ENCODE data around the gene TENT4B. TPM values are rescaled to one million over a fixed set of nuclear protein-coding genes. Genes with fewer than 3 reads are reported as not detected.

Gene TENT4B
- total RNA-seq, 1 experiment from 2014 or later, result 11.4 TPM

DNA sequence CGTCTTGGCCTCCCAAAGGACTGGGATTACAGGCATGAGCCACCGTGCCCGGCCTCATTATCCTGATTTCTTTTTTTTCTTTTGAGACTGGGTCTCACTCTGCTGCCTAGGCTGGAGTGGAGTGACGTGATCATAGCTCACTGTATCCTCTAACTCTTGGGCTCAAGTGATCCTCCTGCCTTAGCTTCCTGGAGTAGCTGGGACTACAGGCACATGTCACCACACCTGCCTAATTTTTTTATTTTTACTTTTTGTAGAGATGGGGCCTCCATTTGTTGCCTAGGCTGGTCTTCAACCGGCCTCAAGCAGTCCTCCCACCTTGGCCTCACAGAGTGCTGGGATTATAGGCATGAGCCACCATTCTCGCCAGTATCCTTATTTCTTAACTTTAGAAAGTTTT is 3.5 kb downstream of the TENT4B start:
- Histone ChIP-seq H3K4me1 (replicated peaks; ENCODE audit: insufficient read depth) (peaks cover 20% of the 10 kb centered on the region), H4K20me1 (ENCODE audit: insufficient read depth) (peaks cover 22% of the 10 kb centered on the region), H3K27ac (no peak overlapping the region), H3K36me3 (ENCODE audit: low read depth) (no peaks in the 10 kb centered on the region), H3K27me3 (ENCODE audit: insufficient read depth, low read depth) (no peaks in the 10 kb centered on the region), H3K4me3 (no peak overlapping the region), H3F3A (ENCODE audit: insufficient read depth, low read depth) (no peaks in the 10 kb centered on the region; the same call in 1 of the 2 replicates), H2AFZ (no peak overlapping the region), H3K9me3 (ENCODE audit: insufficient read depth, low read depth) (no peaks in the 10 kb centered on the region), H3K9me2 (ENCODE audit: insufficient read depth) (no peaks in the 10 kb centered on the region), H3K4me2 (0 out of 2 replicates have a peak overlapping the region, but pooled peaks have one; percentile 8), H3K79me2 (ENCODE audit: low read depth) (peaks cover 78% of the 10 kb centered on the region)
- TF ChIP-seq EZH2 (IDR thresholded peaks at IDR 0.05; ENCODE audit: low read depth), result no peak
- TF ChIP-seq, protein P1, sequence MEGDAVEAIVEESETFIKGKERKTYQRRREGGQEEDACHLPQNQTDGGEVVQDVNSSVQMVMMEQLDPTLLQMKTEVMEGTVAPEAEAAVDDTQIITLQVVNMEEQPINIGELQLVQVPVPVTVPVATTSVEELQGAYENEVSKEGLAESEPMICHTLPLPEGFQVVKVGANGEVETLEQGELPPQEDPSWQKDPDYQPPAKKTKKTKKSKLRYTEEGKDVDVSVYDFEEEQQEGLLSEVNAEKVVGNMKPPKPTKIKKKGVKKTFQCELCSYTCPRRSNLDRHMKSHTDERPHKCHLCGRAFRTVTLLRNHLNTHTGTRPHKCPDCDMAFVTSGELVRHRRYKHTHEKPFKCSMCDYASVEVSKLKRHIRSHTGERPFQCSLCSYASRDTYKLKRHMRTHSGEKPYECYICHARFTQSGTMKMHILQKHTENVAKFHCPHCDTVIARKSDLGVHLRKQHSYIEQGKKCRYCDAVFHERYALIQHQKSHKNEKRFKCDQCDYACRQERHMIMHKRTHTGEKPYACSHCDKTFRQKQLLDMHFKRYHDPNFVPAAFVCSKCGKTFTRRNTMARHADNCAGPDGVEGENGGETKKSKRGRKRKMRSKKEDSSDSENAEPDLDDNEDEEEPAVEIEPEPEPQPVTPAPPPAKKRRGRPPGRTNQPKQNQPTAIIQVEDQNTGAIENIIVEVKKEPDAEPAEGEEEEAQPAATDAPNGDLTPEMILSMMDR (conservative IDR thresholded peaks at IDR 0.05), result no peak
- intact Hi-C loops (cut with micrococcal nuclease; ENCODE audit: unreplicated experiment), result no loop called here
- ChIA-PET CTCF (interaction anchor here (0.7 kb wide), 1 partner anchor 204 kb away, joined by 3 read pairs; no protein-coding TSS in a partner anchor), POLR2A (ENCODE audit: unreplicated experiment) (interaction anchor here (0.5 kb wide), 1 partner anchor 585 kb away, joined by 5 read pairs; the partner anchor contains the start of gene CYLD)
- no TSS peak for BruUV-seq (replicated peaks)
- no peak for DNase-seq

DNA sequence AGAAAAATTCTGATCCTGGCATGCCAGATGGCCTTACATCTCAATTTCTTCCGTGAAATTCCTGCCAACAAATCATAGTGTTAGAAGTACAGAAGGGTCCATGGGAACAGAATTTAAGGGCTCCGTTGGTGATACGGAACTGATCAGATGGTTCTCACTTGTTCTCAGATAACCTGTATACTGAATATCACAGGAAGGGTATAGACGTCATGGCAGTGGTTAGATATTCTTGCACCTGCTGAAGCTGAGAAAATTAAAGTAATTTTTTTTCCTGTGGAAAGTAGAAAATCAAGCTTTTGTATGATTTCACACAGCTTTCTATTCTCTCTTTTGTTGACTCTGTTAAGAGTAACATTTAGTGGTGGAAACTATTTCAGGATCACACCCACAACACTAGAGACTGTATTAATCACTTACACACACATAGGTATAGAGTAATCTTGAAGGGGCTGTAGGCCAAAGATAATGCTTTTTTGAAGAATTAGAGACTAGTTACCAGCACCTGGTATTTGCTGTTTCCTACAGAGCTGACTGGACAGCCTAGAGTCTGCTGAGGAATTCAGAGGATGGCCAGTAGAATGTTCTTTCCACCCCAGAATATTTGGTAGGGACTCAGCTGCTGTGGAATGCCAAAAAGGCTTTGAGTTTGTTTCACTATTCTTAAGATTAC is 7.5 kb downstream of the TENT4B start:
- DNase-seq, result no peak
- Histone ChIP-seq H3K36me3 (ENCODE audit: low read depth) (0 out of 2 replicates have a peak, but pooled peaks cover 6% of the 10 kb centered on the region), H4K20me1 (ENCODE audit: insufficient read depth) (peaks cover 10% of the 10 kb centered on the region), H3K9me3 (ENCODE audit: insufficient read depth, low read depth) (no peaks in the 10 kb centered on the region), H2AFZ (no peak overlapping the region), H3K4me1 (replicated peaks; ENCODE audit: insufficient read depth) (peaks cover 6% of the 10 kb centered on the region), H3K27ac (no peak overlapping the region), H3K9me2 (ENCODE audit: insufficient read depth) (no peaks in the 10 kb centered on the region), H3K27me3 (ENCODE audit: insufficient read depth, low read depth) (no peaks in the 10 kb centered on the region), H3F3A (ENCODE audit: insufficient read depth, low read depth) (no peaks in the 10 kb centered on the region; the same call in 1 of the 2 replicates), H3K4me2 (no peak overlapping the region), H3K4me3 (no peak overlapping the region), H3K79me2 (ENCODE audit: low read depth) (peaks cover 92% of the 10 kb centered on the region)
- BruUV-seq (replicated peaks), result no TSS peak
- no peak for TF ChIP-seq EZH2 (IDR thresholded peaks at IDR 0.05; ENCODE audit: low read depth)
- TF ChIP-seq, protein P1 (conservative IDR thresholded peaks at IDR 0.05), result no peak
- intact Hi-C loops (cut with micrococcal nuclease; ENCODE audit: unreplicated experiment), result no loop called here
- ChIA-PET POLR2A (ENCODE audit: unreplicated experiment) (no interaction called here), CTCF (interaction anchor here (0.6 to 0.8 kb wide), 2 partner anchors 22 to 135 kb away, joined by 3 to 5 read pairs; no protein-coding TSS in a partner anchor)

DNA sequence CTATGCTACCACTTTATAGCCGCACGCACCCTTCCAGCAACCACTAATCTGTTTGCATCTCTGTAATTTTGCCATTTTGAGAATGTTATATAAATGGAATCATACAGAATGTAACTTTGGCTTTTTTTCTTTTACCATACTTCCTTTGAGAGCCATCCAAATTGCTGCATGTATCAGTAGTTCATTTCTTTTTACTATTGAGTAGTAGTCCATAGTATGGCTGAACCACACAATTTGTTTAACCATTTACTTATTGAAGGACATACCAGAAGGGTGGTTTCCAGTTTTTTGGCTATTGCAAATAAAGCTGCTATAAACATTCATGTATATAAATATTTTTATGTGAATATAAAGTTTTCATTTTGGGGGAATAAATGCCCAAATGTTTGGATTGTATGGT is 8.8 kb downstream of the TENT4B start:
- Histone ChIP-seq H3K79me2 (ENCODE audit: low read depth) (peaks cover 90% of the 10 kb centered on the region), H3K4me2 (no peak overlapping the region), H2AFZ (no peak overlapping the region), H3K4me1 (replicated peaks; ENCODE audit: insufficient read depth) (no peaks in the 10 kb centered on the region), H3K36me3 (ENCODE audit: low read depth) (0 out of 2 replicates have a peak, but pooled peaks cover 6% of the 10 kb centered on the region), H3K27me3 (ENCODE audit: insufficient read depth, low read depth) (no peaks in the 10 kb centered on the region), H3K4me3 (no peak overlapping the region), H4K20me1 (ENCODE audit: insufficient read depth) (peaks cover 8% of the 10 kb centered on the region; the same call in 1 of the 2 replicates), H3K9me2 (ENCODE audit: insufficient read depth) (no peaks in the 10 kb centered on the region), H3K27ac (no peak overlapping the region), H3F3A (ENCODE audit: insufficient read depth, low read depth) (no peaks in the 10 kb centered on the region; the same call in 1 of the 2 replicates), H3K9me3 (ENCODE audit: insufficient read depth, low read depth) (no peaks in the 10 kb centered on the region)
- intact Hi-C loops (cut with micrococcal nuclease; ENCODE audit: unreplicated experiment), result no loop called here
- BruUV-seq (replicated peaks), result no TSS peak
- DNase-seq, result no peak
- ChIA-PET POLR2A (ENCODE audit: unreplicated experiment) (interaction anchor here (0.5 kb wide), 1 partner anchor 1730 kb away, joined by 10 read pairs; no protein-coding TSS in a partner anchor), CTCF (interaction anchor here (0.6 kb wide), 1 partner anchor 93 kb away, joined by 7 read pairs; no protein-coding TSS in a partner anchor)
- TF ChIP-seq EZH2 (IDR thresholded peaks at IDR 0.05; ENCODE audit: low read depth), result no peak
- TF ChIP-seq, protein P1 (conservative IDR thresholded peaks at IDR 0.05), result no peak
